Karpas-422 (cell line): ENCODE data around the gene WWOX. TPM values are rescaled to one million over a fixed set of nuclear protein-coding genes. Genes with fewer than 3 reads are reported as not detected.

Experiments used
- DNase-seq: peaks from one replicate; pipeline ENCODE4 v3.0.0-alpha.2; 2015
- H2AFZ ChIP-seq: fragments of 200-600 bp; sonication (generic); 2 replicates; pipeline ENCODE4 v1.6.1; 2014; ENCODE audit warnings: antibody characterized with exemption, low read length, mixed read lengths
- H3K27ac ChIP-seq: fragments of 200-600 bp; sonication (generic); 2 replicates; pipeline ENCODE4 v1.5.1; 2014; ENCODE audit warnings: mild to moderate bottlenecking, low read length, moderate library complexity
- H3K27me3 ChIP-seq: fragments of 200-600 bp; sonication (generic); 2 replicates; pipeline ENCODE4 v1.6.1; 2014; ENCODE audit warnings: low read length, mixed read lengths
- H3K36me3 ChIP-seq: fragments of 200-600 bp; sonication (generic); 2 replicates; pipeline ENCODE4 v1.6.1; 2014; ENCODE audit warnings: low read length, mixed read lengths; ENCODE audit not compliant: insufficient read depth
- H3K4me1 ChIP-seq: fragments of 200-600 bp; sonication (generic); 2 replicates; pipeline ENCODE4 v1.6.1; 2014; ENCODE audit warnings: mild to moderate bottlenecking, low read length, mixed read lengths
- H3K4me2 ChIP-seq: fragments of 200-600 bp; sonication (generic); 2 replicates; pipeline ENCODE4 v1.6.1; 2014; ENCODE audit warnings: low read length, low read depth, mild to moderate bottlenecking; ENCODE audit not compliant: poor library complexity, severe bottlenecking
- H3K4me3 ChIP-seq: fragments of 200-600 bp; sonication (generic); 2 replicates; pipeline ENCODE4 v1.5.1; 2014; ENCODE audit warnings: mild to moderate bottlenecking, antibody characterized with exemption, low read length, mixed read lengths
- H3K79me2 ChIP-seq: fragments of 200-600 bp; sonication (generic); 2 replicates; pipeline ENCODE4 v1.6.1; 2014; ENCODE audit warnings: mild to moderate bottlenecking, low read length, mixed read lengths
- H3K9ac ChIP-seq: fragments of 200-600 bp; sonication (generic); 2 replicates; pipeline ENCODE4 v1.6.0; 2014; ENCODE audit warnings: low read length
- H3K9me2 ChIP-seq: fragments of 200-600 bp; sonication (generic), shearing (Covaris generic); replicated peaks from 2 replicates; pipeline ENCODE4 v1.6.0; 2014; ENCODE audit warnings: mild to moderate bottlenecking, low read length, moderate library complexity; ENCODE audit not compliant: insufficient read depth
- H3K9me3 ChIP-seq: fragments of 300-700, 200-600 bp; sonication (generic); 2 replicates; pipeline ENCODE4 v1.6.1; 2014; ENCODE audit warnings: low read length, mixed read lengths
- H4K20me1 ChIP-seq: fragments of 200-600 bp; sonication (generic); 2 replicates; pipeline ENCODE4 v1.6.1; 2014; ENCODE audit warnings: mild to moderate bottlenecking, antibody characterized with exemption, low read length, low read depth; ENCODE audit not compliant: insufficient read depth
- total RNA-seq: library from RNA; depleted of rRNA; stranded (reverse); fragments of >200 nt; shearing (Covaris generic); gene quantifications from 2 replicates; pipeline ENCODE4 v1.2.3, GENCODE V29; 2014; ENCODE audit warnings: low replicate concordance

The WWOX gene
- total RNA-seq, 1 experiment from 2014 or later = 66.2 TPM

- peak overlapping the region; percentile 84 for H3K27ac ChIP-seq
- H3K9ac ChIP-seq = no peak overlapping the region
- no peaks in the 10 kb centered on the region for H3K9me3 ChIP-seq
- DNase-seq = peak; percentile 55
- H3K27me3 ChIP-seq = no peaks in the 10 kb centered on the region
- H2AFZ ChIP-seq = no peak overlapping the region
- H3K4me3 ChIP-seq = peak overlapping the region; percentile 33
- peaks cover 41% of the 10 kb centered on the region for H3K4me1 ChIP-seq
- H3K79me2 ChIP-seq = no peaks in the 10 kb centered on the region
- H3K36me3 ChIP-seq = no peaks in the 10 kb centered on the region
- no peaks in the 10 kb centered on the region for H3K9me2 ChIP-seq
- no peaks in the 10 kb centered on the region for H4K20me1 ChIP-seq
- peak overlapping the region; percentile 69 for H3K4me2 ChIP-seq
Observed at GRCh38 chr16:78196502-78196901, 97.0 kb downstream of the WWOX start.

- Histone ChIP-seq H3K4me2 (no peak overlapping the region), H3K27me3 (no peaks in the 10 kb centered on the region), H3K4me3 (no peak overlapping the region), H2AFZ (no peak overlapping the region), H3K9me3 (no peaks in the 10 kb centered on the region), H3K4me1 (peaks cover 41% of the 10 kb centered on the region), H3K36me3 (no peaks in the 10 kb centered on the region), H4K20me1 (no peaks in the 10 kb centered on the region), H3K9me2 (no peaks in the 10 kb centered on the region), H3K9ac (no peak overlapping the region), H3K79me2 (no peaks in the 10 kb centered on the region), H3K27ac (no peak overlapping the region)
- no peak for DNase-seq
Observed at GRCh38 chr16:78198288-78198687, 98.8 kb downstream of the WWOX start.

- no peak overlapping the region for H3K9ac ChIP-seq
- no peak overlapping the region for H3K4me2 ChIP-seq
- no peaks in the 10 kb centered on the region for H3K79me2 ChIP-seq
- DNase-seq = no peak
- H3K9me2 ChIP-seq = no peaks in the 10 kb centered on the region
- no peaks in the 10 kb centered on the region for H4K20me1 ChIP-seq
- H3K27ac ChIP-seq = no peak overlapping the region
- no peaks in the 10 kb centered on the region for H3K27me3 ChIP-seq
- no peak overlapping the region for H3K4me3 ChIP-seq
- H3K36me3 ChIP-seq = no peaks in the 10 kb centered on the region
- no peak overlapping the region for H2AFZ ChIP-seq
- H3K9me3 ChIP-seq = no peaks in the 10 kb centered on the region
- peaks cover 41% of the 10 kb centered on the region for H3K4me1 ChIP-seq
Observed at GRCh38 chr16:78199325-78200022, 100.0 kb downstream of the WWOX start.

GRCh38 chr16:78200023-78200389 lies 100.6 kb downstream of the WWOX start:
- H3K4me3 ChIP-seq = no peak overlapping the region
- no peak overlapping the region for H3K9ac ChIP-seq
- H3K27ac ChIP-seq = no peak overlapping the region
- no peaks in the 10 kb centered on the region for H4K20me1 ChIP-seq
- H3K27me3 ChIP-seq = no peaks in the 10 kb centered on the region
- no peak for DNase-seq
- no peaks in the 10 kb centered on the region for H3K36me3 ChIP-seq
- H3K79me2 ChIP-seq = no peaks in the 10 kb centered on the region
- no peaks in the 10 kb centered on the region for H3K9me3 ChIP-seq
- no peaks in the 10 kb centered on the region for H3K9me2 ChIP-seq
- no peak overlapping the region for H2AFZ ChIP-seq
- no peak overlapping the region for H3K4me2 ChIP-seq
- peaks cover 36% of the 10 kb centered on the region for H3K4me1 ChIP-seq

GRCh38 chr16:78200623-78201096 lies 101.2 kb downstream of the WWOX start:
- Histone ChIP-seq H4K20me1 (no peaks in the 10 kb centered on the region), H3K9me2 (no peaks in the 10 kb centered on the region), H3K4me3 (no peak overlapping the region), H3K27me3 (no peaks in the 10 kb centered on the region), H3K4me2 (no peak overlapping the region), H3K27ac (no peak overlapping the region), H3K9me3 (no peaks in the 10 kb centered on the region), H3K79me2 (no peaks in the 10 kb centered on the region), H3K36me3 (no peaks in the 10 kb centered on the region), H3K9ac (no peak overlapping the region), H2AFZ (no peak overlapping the region), H3K4me1 (peaks cover 29% of the 10 kb centered on the region)
- DNase-seq = no peak

GRCh38 chr16:78205506-78205905 lies 106.1 kb downstream of the WWOX start:
- Histone ChIP-seq H3K36me3 (no peaks in the 10 kb centered on the region), H3K4me1 (peaks cover 2% of the 10 kb centered on the region), H3K9me3 (no peaks in the 10 kb centered on the region), H3K27ac (no peak overlapping the region), H4K20me1 (0 out of 2 replicates have a peak, but pooled peaks cover 2% of the 10 kb centered on the region), H3K9ac (no peak overlapping the region), H3K4me2 (no peak overlapping the region), H3K79me2 (no peaks in the 10 kb centered on the region), H2AFZ (no peak overlapping the region), H3K27me3 (no peaks in the 10 kb centered on the region), H3K9me2 (no peaks in the 10 kb centered on the region), H3K4me3 (no peak overlapping the region)
- no peak for DNase-seq

- no peaks in the 10 kb centered on the region for H3K79me2 ChIP-seq
Observed at GRCh38 chr16:78206623-78207223, 107.3 kb downstream of the WWOX start.

GRCh38 chr16:78209951-78210661 lies 110.7 kb downstream of the WWOX start:
- peaks cover 5% of the 10 kb centered on the region; the same call in 1 of the 2 replicates for H4K20me1 ChIP-seq
- H3K36me3 ChIP-seq = no peaks in the 10 kb centered on the region
- H3K27ac ChIP-seq = no peak overlapping the region
- no peak for DNase-seq
- H3K27me3 ChIP-seq = no peaks in the 10 kb centered on the region
- no peaks in the 10 kb centered on the region for H3K79me2 ChIP-seq
- no peaks in the 10 kb centered on the region for H3K9me3 ChIP-seq
- H3K9me2 ChIP-seq = no peaks in the 10 kb centered on the region
- no peak overlapping the region for H2AFZ ChIP-seq
- H3K4me2 ChIP-seq = no peak overlapping the region
- H3K9ac ChIP-seq = no peak overlapping the region
- H3K4me3 ChIP-seq = no peak overlapping the region
- H3K4me1 ChIP-seq = peaks cover 9% of the 10 kb centered on the region

More at GRCh38 chr16:78206623-78207223, 107.3 kb downstream of the WWOX start:
- no peak for DNase-seq
- Histone ChIP-seq H3K27me3 (no peaks in the 10 kb centered on the region), H3K9me3 (no peaks in the 10 kb centered on the region), H3K4me2 (no peak overlapping the region), H3K27ac (no peak overlapping the region), H2AFZ (no peak overlapping the region), H3K9ac (no peak overlapping the region), H3K4me3 (no peak overlapping the region), H3K9me2 (no peaks in the 10 kb centered on the region), H4K20me1 (peaks cover 5% of the 10 kb centered on the region; the same call in 1 of the 2 replicates), H3K4me1 (no peaks in the 10 kb centered on the region), H3K36me3 (no peaks in the 10 kb centered on the region)
